ENCODE measurements around the gene CALCOCO1. TPM values are rescaled to one million over a fixed set of nuclear protein-coding genes. Genes with fewer than 3 reads are reported as not detected.

The CALCOCO1 gene
- total RNA-seq, 1 experiment from 2014 or later = 16.8 TPM

Other genes starting within 250 kb of the CALCOCO1 start
- 11.6 and 15.9 TPM in 2 replicates for gene MAP3K12, start 228.0 kb downstream of the CALCOCO1 start, total RNA-seq (2021)
- 62.4 and 70.9 TPM in 2 replicates for gene TARBP2, start 226.2 kb downstream of the CALCOCO1 start, total RNA-seq (2021)
- not detected in 2 replicates for gene NPFF, start 220.0 kb downstream of the CALCOCO1 start, total RNA-seq (2021)
- 38.8 and 44.3 TPM in 2 replicates for gene ATF7, start 101.1 kb downstream of the CALCOCO1 start, total RNA-seq (2021)
- gene ATP5MC2, start 51.4 kb downstream of the CALCOCO1 start, total RNA-seq (2021) = 447 and 450 TPM in 2 replicates
- not detected in 2 replicates for gene CISTR, start 24.5 kb upstream of the CALCOCO1 start, total RNA-seq (2021)
- gene HOXC13, start 211.4 kb upstream of the CALCOCO1 start, total RNA-seq (2021) = 10.1 and 10.7 TPM in 2 replicates
- gene HOXC12, start 227.5 kb upstream of the CALCOCO1 start, total RNA-seq (2021) = 4.6 and 6.1 TPM in 2 replicates
- gene HOXC11, start 245.7 kb upstream of the CALCOCO1 start, total RNA-seq (2021) = 5.7 and 7.0 TPM in 2 replicates
- 5.4 and 5.5 TPM in 2 replicates for gene HOTAIR, start 247.5 kb upstream of the CALCOCO1 start, total RNA-seq (2021)